Right atrium auricular region (tissue), 2 donors: ENCODE measurements around the gene LDB1. TPM values are rescaled to one million over a fixed set of nuclear protein-coding genes. Genes with fewer than 3 reads are reported as not detected.

Source experiments
- DNase-seq: peaks from one replicate; pipeline ENCODE4 v3.0.0-alpha.2; 2019; ENCODE audit warnings: low spot score
- H3K27ac ChIP-seq, 2 donors: fragments of 200-600 bp; sonication (generic); 1 replicate in 1 of 2; 2 replicates in 1 of 2; pipeline ENCODE4 v1.5.1; 2016 to 2019
- H3K27me3 ChIP-seq, 2 donors: fragments of 200-600 bp; sonication (generic); one replicate each; pipeline versions ENCODE4 v1.5.1 to v1.6.0; 2017 to 2019
- H3K36me3 ChIP-seq: fragments of 200-600 bp; sonication (generic); one replicate; pipeline ENCODE4 v1.5.1; 2016
- H3K4me1 ChIP-seq, 2 donors: fragments of 200-600 bp; sonication (generic); one replicate each; pipeline versions ENCODE4 v1.5.1 to v1.6.0; 2017 to 2019
- H3K4me3 ChIP-seq, 2 donors: fragments of 200-600 bp; sonication (generic); 1 replicate in 1 of 2; 2 replicates in 1 of 2; pipeline ENCODE4 v1.5.1; 2017 to 2019; ENCODE audit warnings: mild to moderate bottlenecking in 1 of 2, moderate library complexity in 1 of 2
- H3K9me3 ChIP-seq, 2 donors: fragments of 200-600 bp; sonication (generic); one replicate each; pipeline ENCODE4 v1.5.1; 2019
- total RNA-seq, 2 donors: library from RNA; depleted of rRNA; stranded (reverse); fragments of >200 nt; gene quantifications; one replicate each; pipeline ENCODE4 v1.1.0, GENCODE V29; 2016
- TF ChIP-seq, protein P1 (sequence below), 2 donors: fragments of 200-600 bp; sonication (generic); IDR thresholded peaks; one replicate each; pipeline ENCODE4 v1.5.1; 2019; ENCODE audit warnings: antibody characterized with exemption in 2 of 2

LDB1 gene
- total RNA-seq, 2 donors from 2014 or later: 32.2 to 59.7 TPM

DNA sequence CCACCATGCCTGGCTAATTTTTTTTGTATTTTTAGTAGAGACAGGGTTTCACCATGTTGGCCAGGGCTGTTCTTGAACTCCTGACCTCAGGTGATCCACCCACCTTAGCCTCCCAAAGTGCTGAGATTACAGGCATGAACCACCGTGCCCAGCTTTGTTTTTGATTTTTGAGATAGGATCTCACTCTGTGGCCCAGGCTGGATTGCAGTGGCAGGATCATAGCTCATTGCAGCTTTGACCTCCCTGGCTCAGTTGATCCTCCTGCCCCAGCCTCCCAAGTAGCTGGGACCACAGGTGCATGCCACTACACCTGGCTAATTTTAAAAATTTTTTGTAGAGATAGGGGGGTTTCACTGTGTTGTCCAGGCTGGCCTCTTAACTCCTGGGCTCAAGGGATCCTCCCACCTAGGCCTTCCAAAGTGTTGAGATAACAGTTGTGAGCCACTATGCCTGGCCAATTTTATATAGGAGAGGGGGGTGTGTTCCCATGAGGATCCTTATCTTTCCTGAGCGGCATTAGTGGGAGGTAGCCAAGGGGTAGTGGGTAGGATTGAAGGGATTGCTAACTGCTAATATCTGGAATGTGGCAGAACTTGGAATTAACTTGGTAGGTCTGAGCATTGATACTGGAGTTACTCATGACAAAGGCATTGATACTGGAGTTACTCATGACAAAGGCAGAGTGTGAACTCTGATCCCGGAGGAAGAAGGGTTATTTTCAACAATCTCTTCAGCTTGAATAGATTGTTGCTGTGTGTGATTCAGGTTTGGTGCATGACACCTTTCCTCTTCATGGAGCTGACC, 31.0 kb upstream of the LDB1 start:
- Histone ChIP-seq H3K4me3 (peak overlapping the region; percentile 94 to 96), H3K9me3 (no peaks in the 10 kb centered on the region), H3K36me3 (peaks cover 43% of the 10 kb centered on the region), H3K4me1 (peaks cover 0 to 19% of the 10 kb centered on the region in 2 donors), H3K27me3 (no peaks in the 10 kb centered on the region), H3K27ac (peak overlapping the region; percentile 90 to 95)
- DNase-seq: no peak
- TF ChIP-seq, protein P1, sequence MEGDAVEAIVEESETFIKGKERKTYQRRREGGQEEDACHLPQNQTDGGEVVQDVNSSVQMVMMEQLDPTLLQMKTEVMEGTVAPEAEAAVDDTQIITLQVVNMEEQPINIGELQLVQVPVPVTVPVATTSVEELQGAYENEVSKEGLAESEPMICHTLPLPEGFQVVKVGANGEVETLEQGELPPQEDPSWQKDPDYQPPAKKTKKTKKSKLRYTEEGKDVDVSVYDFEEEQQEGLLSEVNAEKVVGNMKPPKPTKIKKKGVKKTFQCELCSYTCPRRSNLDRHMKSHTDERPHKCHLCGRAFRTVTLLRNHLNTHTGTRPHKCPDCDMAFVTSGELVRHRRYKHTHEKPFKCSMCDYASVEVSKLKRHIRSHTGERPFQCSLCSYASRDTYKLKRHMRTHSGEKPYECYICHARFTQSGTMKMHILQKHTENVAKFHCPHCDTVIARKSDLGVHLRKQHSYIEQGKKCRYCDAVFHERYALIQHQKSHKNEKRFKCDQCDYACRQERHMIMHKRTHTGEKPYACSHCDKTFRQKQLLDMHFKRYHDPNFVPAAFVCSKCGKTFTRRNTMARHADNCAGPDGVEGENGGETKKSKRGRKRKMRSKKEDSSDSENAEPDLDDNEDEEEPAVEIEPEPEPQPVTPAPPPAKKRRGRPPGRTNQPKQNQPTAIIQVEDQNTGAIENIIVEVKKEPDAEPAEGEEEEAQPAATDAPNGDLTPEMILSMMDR (IDR thresholded peaks at IDR 0.05): no peak

DNA sequence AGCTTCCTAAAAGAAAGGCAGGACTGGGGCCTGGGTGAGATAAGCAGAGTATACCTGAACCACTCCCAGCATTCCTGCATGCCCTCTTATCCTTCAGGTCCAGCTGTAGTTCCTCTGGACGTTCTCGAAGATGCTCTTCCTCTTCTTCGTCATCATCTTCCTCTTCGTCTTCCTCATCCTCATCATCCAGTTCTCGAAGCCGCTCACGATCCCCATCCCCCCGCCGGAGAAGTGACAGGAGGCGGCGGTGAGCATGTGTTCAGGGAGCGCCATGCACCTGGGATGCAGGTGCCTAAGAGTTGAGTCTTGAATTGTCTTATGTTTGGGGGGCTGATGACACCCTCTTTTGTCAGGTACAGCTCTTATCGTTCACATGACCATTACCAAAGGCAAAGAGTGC, 28.1 kb upstream of the LDB1 start:
- TF ChIP-seq, protein P1 (IDR thresholded peaks at IDR 0.05): no peak
- Histone ChIP-seq H3K36me3 (peaks cover 57% of the 10 kb centered on the region), H3K4me3 (no peak overlapping the region), H3K4me1 (peaks cover 0 to 14% of the 10 kb centered on the region in 2 donors), H3K27me3 (no peaks in the 10 kb centered on the region), H3K27ac (no peak overlapping the region), H3K9me3 (no peaks in the 10 kb centered on the region)
- no peak for DNase-seq

DNA sequence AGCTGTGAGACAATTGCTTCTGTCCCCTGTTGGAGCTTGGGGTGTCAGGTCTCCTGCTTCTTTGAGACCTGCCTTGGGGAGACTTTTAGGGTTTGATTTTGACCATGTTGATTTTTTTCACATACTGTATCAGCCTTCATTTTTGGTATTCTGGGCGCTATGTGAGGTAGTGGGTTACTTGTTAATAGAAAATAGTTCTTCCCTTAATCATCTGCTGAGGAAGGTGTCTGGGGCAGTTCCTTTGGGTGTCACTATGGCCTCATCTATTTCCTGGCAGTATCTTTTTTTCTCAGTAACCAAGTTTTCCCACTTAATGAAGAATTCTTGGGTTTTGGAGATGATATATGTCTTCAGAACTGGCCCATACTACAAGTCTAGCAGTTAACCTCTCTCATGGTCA, 27.4 kb upstream of the LDB1 start:
- Histone ChIP-seq H3K9me3 (no peaks in the 10 kb centered on the region), H3K4me3 (no peak overlapping the region), H3K27me3 (no peaks in the 10 kb centered on the region), H3K36me3 (peaks cover 61% of the 10 kb centered on the region), H3K27ac (no peak overlapping the region), H3K4me1 (peaks cover 0 to 7% of the 10 kb centered on the region in 2 donors)
- TF ChIP-seq, protein P1 (IDR thresholded peaks at IDR 0.05): no peak
- DNase-seq: no peak

DNA sequence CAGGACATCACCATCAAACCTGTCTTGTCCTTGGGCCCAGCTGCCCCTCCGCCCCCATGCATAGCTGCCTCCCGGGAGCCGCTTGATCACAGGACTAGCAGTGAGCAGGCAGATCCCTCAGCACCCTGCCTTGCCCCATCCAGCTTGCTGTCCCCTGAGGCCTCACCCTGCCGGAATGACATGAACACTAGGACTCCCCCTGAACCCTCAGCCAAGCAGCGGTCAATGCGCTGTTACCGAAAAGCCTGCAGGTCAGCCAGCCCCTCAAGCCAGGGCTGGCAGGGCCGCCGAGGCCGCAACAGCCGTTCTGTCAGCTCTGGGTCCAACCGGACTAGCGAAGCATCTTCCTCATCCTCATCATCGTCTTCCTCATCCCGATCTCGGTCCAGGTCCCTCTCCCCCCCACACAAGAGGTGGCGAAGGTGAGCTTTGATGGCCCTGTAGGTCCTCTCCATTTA, 26.8 kb upstream of the LDB1 start:
- DNase-seq: no peak
- peaks cover 64% of the 10 kb centered on the region for H3K36me3 ChIP-seq
- H3K27me3 ChIP-seq: no peaks in the 10 kb centered on the region
- H3K4me3 ChIP-seq: no peak overlapping the region
- peaks cover 0 to 6% of the 10 kb centered on the region in 2 donors for H3K4me1 ChIP-seq
- H3K27ac ChIP-seq: no peak overlapping the region
- H3K9me3 ChIP-seq: no peaks in the 10 kb centered on the region
- TF ChIP-seq, protein P1 (IDR thresholded peaks at IDR 0.05): no peak

DNA sequence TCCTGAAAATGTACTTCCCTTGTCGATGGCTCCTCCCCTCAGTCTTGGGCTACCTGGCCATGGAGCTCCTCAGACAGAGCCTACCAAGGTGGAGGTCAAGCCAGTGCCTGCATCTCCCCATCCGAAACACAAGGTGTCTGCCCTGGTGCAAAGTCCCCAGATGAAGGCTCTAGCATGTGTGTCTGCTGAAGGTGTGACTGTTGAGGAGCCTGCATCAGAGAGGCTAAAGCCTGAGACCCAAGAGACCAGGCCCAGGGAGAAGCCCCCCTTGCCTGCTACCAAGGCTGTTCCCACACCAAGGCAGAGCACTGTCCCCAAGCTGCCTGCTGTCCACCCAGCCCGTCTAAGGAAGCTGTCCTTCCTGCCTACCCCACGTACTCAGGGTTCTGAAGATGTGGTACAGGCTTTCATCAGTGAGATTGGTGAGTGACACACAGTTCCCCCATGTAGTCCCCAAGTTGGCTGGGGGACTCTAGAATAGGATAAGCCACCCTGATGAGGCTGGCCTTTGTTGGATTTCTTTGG, 21.5 kb upstream of the LDB1 start:
- no peak overlapping the region for H3K27ac ChIP-seq
- DNase-seq: no peak
- H3K27me3 ChIP-seq: no peaks in the 10 kb centered on the region
- peaks cover 72% of the 10 kb centered on the region for H3K36me3 ChIP-seq
- no peaks in the 10 kb centered on the region for H3K9me3 ChIP-seq
- no peak overlapping the region for H3K4me3 ChIP-seq
- TF ChIP-seq, protein P1 (IDR thresholded peaks at IDR 0.05): no peak
- peaks cover 0 to 14% of the 10 kb centered on the region in 2 donors for H3K4me1 ChIP-seq
